Stimulated activated CD4-positive, alpha-beta T cell treated with anti-CD3 and anti-CD28 coated beads, TNF-alpha, amount 100 ng/mL, for 48 hours (primary cell): ENCODE measurements around the gene RAB30.
"Not testable (repeated sequence)": the region's sequence is repeated elsewhere in the genome, so short reads cannot be mapped to it uniquely, and the experiment has no call there.

Experiments
- DNase-seq, 3 donors: peaks; one replicate each; pipeline ENCODE4 v3.0.0-alpha.2; 2020; ENCODE audit warnings: low read depth in 3 of 3

The RAB30 gene

GRCh38 chr11:83009999-83010398 lies 61.7 kb downstream of the RAB30 start:
- no peak for DNase-seq

GRCh38 chr11:83009136-83009535 lies 62.6 kb downstream of the RAB30 start:
- DNase-seq = not testable (repeated sequence)

GRCh38 chr11:83008581-83008923 lies 63.1 kb downstream of the RAB30 start:
- no peak for DNase-seq

- DNase-seq = no peak
Observed at GRCh38 chr11:83007909-83008580, 63.7 kb downstream of the RAB30 start.

GRCh38 chr11:83007477-83007876 lies 64.2 kb downstream of the RAB30 start:
- no peak for DNase-seq

GRCh38 chr11:83006877-83007330 lies 64.8 kb downstream of the RAB30 start:
- DNase-seq = no peak

GRCh38 chr11:83004746-83005556 lies 66.7 kb downstream of the RAB30 start:
- DNase-seq = no peak

GRCh38 chr11:83002522-83002921 lies 69.2 kb downstream of the RAB30 start:
- no peak for DNase-seq

- DNase-seq = no peak
Observed at GRCh38 chr11:83002053-83002452, 69.6 kb downstream of the RAB30 start.

- no peak for DNase-seq
Observed at GRCh38 chr11:83000381-83000780, 71.3 kb downstream of the RAB30 start.

- DNase-seq = no peak
Observed at GRCh38 chr11:82999232-82999631, 72.5 kb downstream of the RAB30 start.

GRCh38 chr11:82998697-82999096 lies 73.0 kb downstream of the RAB30 start:
- no peak for DNase-seq

- DNase-seq = peak in 1 of 3 donors; percentile 21
Observed at GRCh38 chr11:82996966-82997606, 74.6 kb downstream of the RAB30 start.

- DNase-seq = no peak
Observed at GRCh38 chr11:82995754-82996398, 75.8 kb downstream of the RAB30 start.

GRCh38 chr11:82995235-82995634 lies 76.5 kb downstream of the RAB30 start:
- no peak for DNase-seq

- no peak for DNase-seq
Observed at GRCh38 chr11:82994604-82995230, 77.0 kb downstream of the RAB30 start.

GRCh38 chr11:82992223-82992622 lies 79.5 kb downstream of the RAB30 start:
- no peak for DNase-seq

GRCh38 chr11:82989628-82990404 lies 81.9 kb downstream of the RAB30 start:
- no peak for DNase-seq

- DNase-seq = no peak
Observed at GRCh38 chr11:82988936-82989627, 82.6 kb downstream of the RAB30 start.

GRCh38 chr11:82987997-82988396 lies 83.7 kb downstream of the RAB30 start:
- no peak for DNase-seq
